CD8-positive, alpha-beta T cell (primary cell): ENCODE measurements around the gene GPR155. TPM values are rescaled to one million over a fixed set of nuclear protein-coding genes. Genes with fewer than 3 reads are reported as not detected.

Experiments used
- total RNA-seq, 46 experiments: library from RNA in 2 of 46; stranded (reverse) in 2 of 46; gene quantifications; one replicate each; pipeline ENCODE4 v1.2.3 and lab custom pipeline; 2021 to 2026

GPR155 gene
- total RNA-seq, 2 experiments from 2014 or later, result 13.3 to 14.4 TPM

Other genes with a start within 250 kb of the GPR155 start
- gene OLA1, start 238.5 kb downstream of the GPR155 start, total RNA-seq, result 10 to 100 TPM; 35.3 to 38.8 TPM
- gene SP9, start 152.1 kb downstream of the GPR155 start, total RNA-seq, result not detected
- 1 to 10 TPM; 5.9 to 7.3 TPM for gene SCRN3, start 91.3 kb downstream of the GPR155 start, total RNA-seq
- gene WIPF1, start 110.8 kb upstream of the GPR155 start, total RNA-seq, result 100 to 1,000 TPM; 275 to 282 TPM